Activated naive CD4-positive, alpha-beta T cell treated with Interleukin-2 at 50 U/mL for 16 hours (primary cell): ENCODE data around the gene TMEM8B.

Source experiments
- DNase-seq: peaks from one replicate; pipeline ENCODE4 v3.0.0-alpha.2; 2020

TMEM8B gene, protein sequence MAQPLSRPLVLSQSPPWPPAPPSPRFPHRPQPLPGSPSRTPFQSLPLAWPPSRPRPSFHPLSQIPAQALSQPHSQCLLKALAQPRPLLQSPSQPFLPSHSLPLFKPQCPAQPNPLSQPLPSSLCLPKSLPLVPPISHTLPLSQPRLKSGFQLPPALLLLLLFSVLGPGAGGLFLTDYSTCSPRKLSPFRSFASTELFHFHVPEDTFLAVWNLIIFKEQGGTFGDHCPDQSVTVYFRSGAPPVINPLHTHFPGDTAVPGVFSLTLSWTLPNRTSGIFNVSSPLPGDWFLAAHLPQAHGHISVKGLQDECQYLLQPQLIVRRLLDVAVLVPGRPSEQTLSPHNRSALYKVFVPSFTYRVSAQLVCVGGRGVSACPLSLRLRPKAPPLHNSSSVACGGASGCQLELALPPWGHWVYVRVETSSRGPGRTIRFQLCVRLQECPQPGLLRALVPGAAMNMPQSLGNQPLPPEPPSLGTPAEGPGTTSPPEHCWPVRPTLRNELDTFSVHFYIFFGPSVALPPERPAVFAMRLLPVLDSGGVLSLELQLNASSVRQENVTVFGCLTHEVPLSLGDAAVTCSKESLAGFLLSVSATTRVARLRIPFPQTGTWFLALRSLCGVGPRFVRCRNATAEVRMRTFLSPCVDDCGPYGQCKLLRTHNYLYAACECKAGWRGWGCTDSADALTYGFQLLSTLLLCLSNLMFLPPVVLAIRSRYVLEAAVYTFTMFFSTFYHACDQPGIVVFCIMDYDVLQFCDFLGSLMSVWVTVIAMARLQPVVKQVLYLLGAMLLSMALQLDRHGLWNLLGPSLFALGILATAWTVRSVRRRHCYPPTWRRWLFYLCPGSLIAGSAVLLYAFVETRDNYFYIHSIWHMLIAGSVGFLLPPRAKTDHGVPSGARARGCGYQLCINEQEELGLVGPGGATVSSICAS

DNA sequence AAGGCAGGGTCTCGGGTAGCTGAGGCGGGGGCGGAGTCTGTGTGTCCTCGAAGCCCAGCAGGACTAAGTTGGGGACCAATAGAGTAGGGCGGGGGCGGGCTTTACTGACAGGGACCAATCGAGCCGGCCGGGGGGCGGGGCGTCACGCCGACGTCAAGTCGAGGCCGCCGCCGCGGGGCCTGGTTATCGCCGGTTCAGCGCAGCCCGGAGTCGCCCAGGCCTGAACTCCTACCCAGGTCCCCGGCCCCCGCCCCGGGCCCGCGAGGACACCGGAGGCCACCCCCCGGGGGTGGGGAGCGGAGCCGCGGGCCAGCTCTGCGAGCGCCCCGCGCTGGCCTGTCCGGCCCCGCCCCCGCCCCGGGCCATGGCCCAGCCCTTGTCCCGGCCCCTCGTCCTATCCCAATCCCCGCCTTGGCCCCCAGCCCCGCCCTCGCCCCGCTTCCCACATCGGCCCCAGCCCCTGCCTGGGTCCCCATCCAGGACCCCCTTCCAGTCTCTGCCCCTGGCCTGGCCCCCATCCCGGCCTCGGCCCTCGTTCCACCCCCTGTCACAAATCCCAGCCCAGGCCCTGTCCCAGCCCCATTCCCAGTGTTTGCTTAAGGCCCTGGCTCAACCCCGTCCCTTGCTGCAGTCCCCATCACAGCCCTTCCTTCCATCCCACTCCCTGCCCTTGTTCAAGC is at the start of gene TMEM8B:
Gene TMEM8B, plus strand, starts transcription at position 145 of the 680 bp plus-strand sequence. Its CDS starts 220 bp downstream, at position 365.
- peak; percentile 95 for DNase-seq

DNA sequence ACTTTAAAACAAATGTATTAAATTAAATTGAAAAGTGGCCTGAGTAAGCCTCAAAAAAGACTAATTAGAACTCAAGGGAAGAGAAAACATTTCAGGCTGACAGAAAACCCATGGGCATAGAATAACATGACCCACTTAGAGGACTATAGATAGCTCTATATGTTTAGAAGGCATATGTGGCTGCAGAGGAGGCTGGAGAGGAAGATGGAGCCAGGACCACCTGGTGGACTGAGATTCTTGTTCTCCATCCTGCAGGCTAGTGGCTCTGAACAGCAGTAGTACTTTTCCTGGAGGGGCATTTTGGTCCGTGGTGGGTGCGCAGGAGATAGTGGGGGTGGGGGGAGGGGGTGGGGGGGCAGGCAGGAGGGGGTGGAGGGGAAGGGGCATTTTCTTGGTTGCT is 48.0 kb upstream of the TMEM8B start:
- no peak for DNase-seq

DNA sequence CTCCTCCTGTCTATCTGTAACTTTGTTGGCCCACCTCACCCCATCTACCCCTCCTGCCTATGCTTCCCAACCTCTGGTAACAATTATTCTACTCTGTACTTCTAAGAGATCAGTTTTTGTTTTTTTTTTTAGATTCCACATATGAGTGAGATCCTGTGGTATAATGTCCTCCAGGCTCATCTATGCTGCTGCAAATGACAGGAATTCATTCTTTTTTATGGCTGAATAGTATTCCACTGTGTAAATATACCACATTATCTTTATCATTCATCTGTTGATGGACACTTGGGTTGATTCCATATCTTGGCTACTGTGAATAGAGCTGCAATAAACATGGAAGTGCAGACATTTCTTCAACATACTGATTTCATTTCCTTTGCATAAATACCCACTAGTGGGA is 45.6 kb upstream of the TMEM8B start:
- DNase-seq, result no peak

DNA sequence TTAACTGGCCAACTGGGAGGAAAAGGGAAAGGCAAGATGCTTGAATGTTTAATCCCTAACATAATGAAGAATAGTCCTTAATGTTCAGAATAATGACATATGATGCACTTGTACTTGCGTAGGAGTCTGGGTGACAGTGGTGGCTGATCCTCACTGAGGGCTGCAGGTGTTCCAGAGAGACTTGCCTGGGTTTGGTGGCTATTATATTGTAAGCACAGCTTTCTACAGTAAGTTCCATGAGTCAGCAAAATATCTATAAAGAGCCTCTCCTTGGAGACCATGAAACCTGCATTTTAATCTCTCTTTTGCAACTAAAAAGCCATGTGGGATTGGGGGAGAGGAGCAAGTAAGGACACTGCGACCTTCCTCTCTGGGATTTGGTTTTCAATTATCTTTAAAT is 39.5 kb upstream of the TMEM8B start:
- no peak for DNase-seq

DNA sequence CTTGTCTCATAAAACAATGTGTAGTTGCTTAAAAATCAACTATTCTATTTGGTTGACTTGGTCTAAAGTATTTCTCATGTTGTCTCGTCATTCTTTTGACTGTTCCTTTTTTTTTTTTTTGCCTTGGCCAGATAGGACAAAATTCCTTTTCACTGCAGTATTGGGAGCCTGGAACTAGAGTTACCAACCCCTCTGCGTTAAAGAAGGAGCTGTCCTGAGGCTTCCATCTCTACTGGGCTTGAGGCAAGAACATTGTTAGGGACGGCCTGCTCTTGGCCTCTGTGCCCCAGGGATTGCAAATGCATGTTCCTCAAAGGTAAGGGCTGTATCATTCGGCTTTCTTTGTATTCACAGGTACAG is 39.0 kb upstream of the TMEM8B start:
- no peak for DNase-seq

DNA sequence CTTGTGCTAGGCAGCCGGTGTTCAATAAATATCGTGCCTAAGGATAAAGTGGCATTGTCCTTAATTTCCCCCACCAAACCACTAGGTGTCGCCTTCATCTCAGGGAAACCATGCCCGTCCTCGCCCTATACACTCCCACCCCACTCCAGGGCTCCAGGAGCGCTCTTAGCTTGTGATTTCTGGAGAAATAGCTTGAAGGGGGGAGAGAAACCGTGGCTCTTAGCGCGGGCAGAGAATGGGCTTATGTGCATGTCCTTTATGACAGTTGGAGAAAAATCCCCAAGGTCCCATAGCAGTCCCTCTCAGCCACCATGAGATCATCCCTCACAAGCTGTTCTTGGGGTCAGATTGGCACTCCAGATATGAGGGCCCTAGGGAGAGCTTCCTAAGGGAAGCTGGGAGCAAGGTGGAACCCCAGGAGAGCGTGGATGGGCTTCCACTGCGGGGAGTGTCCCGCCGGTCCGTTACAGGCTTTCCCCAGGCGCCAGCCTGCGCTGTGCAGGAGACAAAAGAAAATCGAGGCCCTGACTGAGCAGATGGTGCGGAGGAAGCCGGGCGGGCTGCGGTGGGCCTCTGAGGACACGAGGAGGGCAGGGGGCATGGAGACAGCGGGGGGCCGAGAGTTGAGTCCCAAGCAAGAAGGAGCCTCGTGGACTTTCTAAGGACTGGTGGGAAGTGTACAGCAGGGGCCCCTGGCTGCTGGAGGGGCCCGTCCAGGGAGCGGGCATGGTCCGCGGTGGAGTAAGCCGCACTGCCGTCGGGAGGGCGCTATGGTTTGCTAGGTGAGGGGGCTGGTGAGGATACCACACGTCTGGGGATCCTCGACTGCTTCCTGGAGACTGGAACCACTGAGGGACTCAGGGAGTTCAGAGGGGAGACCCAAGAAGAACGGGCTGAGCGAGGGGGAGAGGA is 38.4 kb upstream of the TMEM8B start:
- DNase-seq, result peak; percentile 53

DNA sequence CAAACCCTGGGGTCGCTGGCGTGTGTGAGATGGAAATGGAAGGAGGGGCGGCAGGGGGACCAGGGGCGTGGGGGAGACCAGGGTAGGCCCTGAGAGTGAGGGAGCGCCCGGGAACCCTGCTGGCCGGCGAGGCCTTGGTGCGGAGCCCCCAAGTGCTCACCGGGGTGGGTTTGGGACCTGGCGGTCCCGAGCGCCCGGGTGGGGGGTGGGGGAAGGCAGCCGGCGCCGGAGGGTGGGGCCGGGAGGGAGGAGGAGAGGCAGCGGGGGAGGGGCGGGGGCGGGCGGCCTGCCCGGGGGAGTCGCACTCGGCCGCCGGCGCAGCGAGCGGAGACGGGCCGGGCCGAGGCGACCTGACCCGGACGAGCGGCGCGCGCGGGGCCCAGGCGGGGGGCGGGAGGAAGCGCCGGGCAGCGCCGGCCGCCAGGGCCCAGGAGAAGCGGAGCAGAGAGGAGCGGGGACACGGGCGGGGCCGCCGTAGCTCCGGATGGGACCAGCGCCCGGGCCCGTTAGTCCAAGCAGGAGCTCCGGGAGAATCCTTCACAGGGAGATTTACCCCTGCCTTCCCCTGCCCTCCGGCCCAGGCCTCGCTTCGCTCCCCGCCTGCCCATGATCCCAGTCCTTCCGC is 37.6 kb upstream of the TMEM8B start, which contains the start of gene NPR2:
Gene NPR2, plus strand, starts transcription at position 295 of the 625 bp plus-strand sequence. CDS start 818 bp downstream, outside the sequence.
- no peak for DNase-seq

DNA sequence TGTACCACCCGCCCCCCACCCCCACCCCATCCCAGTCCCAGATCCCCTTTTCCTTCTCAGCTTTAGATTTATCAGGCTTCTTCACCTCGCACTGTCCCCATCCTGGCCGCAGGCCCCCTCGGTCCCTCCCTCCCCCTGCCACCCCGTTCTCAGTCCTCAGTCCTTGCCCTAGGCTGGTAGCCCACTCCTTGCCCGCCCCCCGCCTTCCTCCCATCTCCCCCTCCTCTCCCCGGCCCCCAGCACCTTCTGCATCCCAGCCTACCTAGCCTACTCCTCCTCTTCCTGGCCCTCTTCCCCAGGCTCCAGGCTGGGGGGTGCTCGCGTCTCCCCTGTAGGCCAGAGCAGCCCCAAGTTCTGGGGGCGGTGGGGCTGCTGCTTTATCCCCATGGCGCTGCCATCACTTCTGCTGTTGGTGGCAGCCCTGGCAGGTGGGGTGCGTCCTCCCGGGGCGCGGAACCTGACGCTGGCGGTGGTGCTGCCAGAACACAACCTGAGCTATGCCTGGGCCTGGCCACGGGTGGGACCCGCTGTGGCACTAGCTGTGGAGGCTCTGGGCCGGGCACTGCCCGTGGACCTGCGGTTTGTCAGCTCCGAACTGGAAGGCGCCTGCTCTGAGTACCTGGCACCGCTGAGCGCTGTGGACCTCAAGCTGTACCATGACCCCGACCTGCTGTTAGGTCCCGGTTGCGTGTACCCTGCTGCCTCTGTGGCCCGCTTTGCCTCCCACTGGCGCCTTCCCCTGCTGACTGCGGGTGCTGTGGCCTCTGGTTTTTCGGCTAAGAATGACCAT is 36.8 kb upstream of the TMEM8B start:
- DNase-seq, result no peak

DNA sequence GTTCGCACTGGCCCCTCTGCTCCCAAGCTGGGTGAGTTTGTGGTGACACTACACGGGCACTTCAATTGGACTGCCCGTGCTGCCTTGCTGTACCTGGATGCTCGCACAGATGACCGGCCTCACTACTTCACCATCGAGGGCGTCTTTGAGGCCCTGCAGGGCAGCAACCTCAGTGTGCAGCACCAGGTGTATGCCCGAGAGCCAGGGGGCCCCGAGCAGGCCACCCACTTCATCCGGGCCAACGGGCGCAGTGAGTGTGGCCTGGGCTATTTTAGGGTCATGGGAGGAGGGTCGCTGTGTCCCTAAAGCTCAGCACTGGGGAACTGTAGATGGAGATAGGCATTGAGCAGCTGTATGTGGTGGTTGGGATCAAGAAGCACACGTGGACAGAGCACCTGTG is 36.2 kb upstream of the TMEM8B start:
- DNase-seq, result no peak

DNA sequence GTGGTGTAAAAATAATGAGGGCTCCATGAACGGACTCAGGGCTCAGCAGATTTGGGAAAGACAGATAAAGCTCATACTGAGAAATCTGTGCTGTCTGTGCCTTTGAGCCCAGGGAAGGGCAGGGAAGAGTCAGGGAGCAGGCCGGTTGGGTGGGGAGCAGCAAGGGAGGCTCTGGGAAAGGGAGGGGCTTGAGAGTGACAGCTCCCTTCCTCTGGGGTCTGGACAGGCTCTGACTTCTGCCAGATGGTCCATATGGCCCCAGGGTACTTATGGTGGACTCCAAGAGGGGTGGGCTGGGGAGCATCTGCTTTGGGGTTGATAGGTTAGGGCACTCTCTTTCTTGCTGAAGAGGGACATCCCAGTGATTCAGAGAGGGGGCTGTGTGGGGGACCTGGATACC is 35.6 kb upstream of the TMEM8B start:
- no peak for DNase-seq

DNA sequence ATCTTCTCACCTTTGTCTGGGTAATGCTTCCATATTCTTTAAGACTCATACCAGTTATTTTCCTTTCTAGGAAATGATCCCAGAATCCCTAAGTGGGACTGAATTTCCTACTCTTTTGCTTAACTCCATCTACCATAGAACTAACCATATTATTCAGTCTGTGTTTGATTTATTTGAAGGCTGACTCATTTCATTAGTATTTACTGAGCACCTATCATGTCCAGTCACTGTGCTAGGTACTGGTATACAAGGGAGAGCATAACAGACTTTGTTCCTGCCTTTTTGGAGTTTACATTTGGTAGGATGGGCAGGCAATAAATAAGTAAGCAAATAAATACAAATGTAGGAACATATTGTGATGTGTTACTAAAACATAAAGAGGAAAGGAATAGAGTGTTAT is 33.3 kb upstream of the TMEM8B start:
- no peak for DNase-seq

DNA sequence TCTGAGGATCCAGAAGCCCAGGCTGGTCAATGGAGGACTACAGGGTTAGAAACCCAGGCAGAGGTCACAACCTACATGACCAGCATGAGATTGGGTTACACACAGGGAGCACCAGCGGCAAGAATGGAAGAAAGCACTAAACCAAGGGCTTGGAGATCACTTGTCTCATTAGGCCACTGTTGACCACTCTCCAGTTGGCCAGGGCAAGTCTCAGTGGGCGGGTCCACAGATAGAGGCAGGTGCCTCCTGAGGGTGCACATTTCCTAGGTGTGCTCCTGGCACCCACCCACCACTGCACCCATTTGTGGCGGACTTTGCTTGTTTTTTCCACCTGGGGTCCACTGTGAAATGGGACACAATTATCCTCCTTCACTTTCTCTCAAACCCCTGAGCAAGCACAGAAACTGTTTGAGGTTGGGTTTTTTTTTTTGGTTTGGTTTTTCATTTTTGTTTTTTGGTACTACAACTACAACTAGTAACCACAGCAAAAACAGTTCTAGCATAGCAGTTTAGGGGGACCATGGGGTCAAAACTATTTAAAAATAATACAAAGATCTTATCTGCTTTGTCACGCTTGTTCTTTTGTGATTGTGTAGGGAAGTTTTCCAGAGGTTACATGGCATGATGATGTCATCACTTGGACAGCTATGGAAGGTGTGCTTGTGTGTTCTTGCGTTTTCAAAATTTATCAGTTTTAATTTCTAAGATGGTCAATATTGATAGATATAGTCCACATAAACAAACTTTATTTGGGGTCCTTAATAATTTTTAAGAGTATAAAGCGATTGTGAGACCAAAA is 31.5 kb upstream of the TMEM8B start:
- DNase-seq, result no peak

DNA sequence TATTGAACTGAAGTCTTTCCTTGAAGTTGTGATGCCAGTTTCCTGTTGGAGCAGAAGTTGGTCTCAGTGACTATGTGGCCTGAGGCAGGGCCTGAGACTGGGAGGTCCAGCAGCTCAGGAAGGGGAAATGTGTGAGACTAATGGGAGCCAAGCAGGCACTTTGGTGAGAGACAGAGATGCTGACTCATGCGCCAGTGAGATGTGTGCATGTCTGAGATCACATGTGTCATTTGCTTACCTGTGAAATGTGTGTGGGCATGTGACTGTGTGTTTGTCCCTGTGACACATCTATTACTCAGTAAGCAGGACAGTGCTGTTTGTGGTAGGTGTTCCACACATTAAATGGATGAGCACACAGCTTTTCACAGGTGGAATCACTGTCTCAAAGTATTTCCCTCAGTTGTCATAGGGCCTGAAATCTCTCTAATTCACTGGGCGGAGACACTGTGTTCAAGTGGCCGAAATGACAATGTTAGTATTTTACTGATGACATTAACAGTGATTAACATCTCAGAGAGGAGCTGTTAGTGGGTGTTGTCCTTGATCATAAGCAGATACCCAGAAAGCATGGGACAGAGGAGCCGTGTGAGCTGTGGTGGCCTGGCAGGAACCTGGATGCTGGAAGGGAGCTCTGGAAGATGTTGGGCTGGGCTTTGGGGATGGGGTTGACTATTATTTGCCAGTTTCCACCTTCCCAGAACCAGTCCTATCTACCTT is 30.2 kb upstream of the TMEM8B start:
- DNase-seq, result peak; percentile 55

DNA sequence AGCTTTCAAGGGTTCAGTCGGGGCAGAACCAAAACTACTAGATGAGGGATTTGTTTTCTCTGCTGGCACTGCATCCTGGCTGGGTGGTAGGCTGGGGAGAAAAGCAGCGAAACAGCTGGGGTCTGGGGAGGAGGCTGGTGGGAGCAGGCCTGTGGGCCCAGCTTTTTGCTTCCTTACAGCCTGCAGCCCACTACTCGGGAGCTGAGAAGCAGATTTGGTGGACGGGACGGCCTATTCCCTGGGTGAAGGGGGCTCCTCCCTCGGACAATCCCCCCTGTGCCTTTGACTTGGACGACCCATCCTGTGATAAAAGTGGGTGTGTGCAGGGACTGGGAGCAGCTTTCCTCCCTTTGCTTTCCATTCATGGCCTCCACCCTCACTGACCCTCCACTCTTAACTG is 28.5 kb upstream of the TMEM8B start:
- no peak for DNase-seq

DNA sequence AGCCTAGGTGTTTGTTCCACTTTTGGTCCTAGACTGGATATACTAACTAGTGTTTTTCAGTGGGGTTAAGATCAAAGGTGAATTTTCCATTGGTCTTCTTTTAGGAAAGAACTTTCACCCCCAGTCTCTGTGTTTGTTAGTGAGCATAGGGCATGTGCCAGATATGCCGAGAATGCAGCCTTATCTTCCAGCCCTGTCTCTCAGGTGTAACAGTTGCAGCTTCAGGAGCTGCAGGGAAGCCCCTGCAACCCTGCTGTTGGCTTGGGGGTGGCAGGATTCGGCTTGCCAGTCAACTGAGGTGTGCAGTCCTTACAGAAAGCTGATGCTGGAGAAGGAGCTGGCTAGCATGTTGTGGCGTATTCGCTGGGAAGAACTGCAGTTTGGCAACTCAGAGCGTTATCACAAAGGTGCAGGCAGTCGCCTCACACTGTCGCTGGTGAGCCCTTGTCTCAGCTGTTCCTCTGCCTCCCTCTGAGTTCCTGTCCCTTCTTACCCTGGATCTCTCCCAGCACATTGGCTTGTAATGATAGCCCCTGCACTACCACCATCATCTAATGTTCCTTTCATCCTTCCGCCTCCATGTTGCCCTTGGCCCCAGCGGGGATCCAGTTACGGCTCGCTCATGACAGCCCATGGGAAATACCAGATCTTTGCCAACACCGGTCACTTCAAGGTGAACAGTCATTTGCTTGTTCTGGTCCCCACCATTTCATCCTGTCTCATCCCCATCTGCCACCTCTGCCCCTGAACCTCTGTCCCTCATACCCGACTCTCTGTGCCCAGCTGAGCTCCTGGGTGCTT is 27.5 kb upstream of the TMEM8B start:
- no peak for DNase-seq

DNA sequence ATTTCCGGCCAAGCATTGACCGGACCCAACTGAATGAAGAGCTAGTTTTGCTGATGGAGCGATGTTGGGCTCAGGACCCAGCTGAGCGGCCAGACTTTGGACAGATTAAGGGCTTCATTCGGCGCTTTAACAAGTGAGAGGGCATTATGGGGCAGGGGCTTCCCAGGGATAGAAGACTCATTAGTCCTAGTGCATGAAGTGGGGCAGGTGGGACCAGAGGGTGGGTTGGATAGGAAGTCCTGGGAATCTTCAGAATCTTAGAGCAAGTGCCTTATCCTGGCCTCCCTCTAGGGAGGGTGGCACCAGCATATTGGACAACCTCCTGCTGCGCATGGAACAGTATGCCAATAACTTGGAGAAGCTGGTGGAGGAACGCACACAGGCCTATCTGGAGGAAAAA is 22.9 kb upstream of the TMEM8B start:
- no peak for DNase-seq

DNA sequence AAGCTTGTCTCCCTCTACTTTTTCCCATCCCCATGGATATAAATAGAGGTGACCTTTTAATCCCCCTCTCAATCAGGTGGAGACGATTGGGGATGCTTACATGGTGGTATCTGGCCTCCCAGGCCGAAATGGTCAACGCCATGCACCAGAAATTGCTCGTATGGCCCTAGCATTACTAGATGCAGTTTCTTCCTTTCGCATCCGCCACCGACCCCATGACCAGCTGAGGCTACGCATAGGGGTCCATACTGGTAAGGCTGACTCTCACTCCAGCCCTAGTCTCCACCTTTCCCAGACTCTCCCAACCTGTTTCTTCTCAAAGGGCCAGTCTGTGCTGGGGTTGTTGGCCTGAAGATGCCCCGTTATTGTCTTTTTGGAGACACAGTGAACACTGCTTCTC is 20.6 kb upstream of the TMEM8B start:
- no peak for DNase-seq

DNA sequence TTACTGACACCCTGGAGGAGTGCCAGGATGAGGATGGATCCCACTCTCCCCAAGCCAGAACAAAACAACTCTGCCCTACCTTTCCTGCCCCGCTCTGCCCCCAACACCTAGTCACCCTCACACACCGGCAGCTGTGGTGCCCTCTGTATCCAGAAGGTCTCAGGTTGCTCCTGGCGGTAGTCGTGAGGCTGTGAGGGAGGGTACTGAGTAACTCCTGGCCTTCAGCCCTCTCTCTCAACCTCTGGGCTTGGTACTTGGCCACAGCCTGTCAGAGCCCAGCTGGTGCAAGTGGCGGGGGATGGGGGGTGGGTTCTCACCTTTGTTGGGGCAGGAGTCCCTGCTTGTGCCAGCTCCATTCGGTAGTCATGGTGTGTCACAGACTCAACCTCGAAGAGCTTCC is 18.9 kb upstream of the TMEM8B start:
- no peak for DNase-seq
